HepG2 (cell line): ENCODE results near the gene CELF4. TPM values are rescaled to one million over a fixed set of nuclear protein-coding genes. Genes with fewer than 3 reads are reported as not detected.

Experiments used
- CTCF ChIP-seq: sonication (generic); formaldehyde crosslinking; IDR thresholded peaks from 2 replicates; pipeline ENCODE4 v1.5.0; 2020; ENCODE audit warnings: mild to moderate bottlenecking, missing genetic modification reagents, moderate library complexity
- FLYWCH1 ChIP-seq: sonication (generic); formaldehyde crosslinking; IDR thresholded peaks from 2 replicates; pipeline ENCODE4 v1.8.1; 2023; ENCODE audit warnings: mild to moderate bottlenecking, missing genetic modification reagents
- JUNB ChIP-seq: sonication (generic); formaldehyde crosslinking; IDR thresholded peaks from 2 replicates; pipeline ENCODE4 v1.8.0; 2022; ENCODE audit warnings: missing genetic modification reagents, mild to moderate bottlenecking, borderline replicate concordance
- KAT2B ChIP-seq: fragments of 150-350 bp; IDR thresholded peaks from 2 replicates; pipeline ENCODE4 v1.6.1; 2014; ENCODE audit warnings: low read depth, low read length, borderline replicate concordance
- SMC3 ChIP-seq: IDR thresholded peaks from 2 replicates; pipeline ENCODE4 v1.6.1; 2011; ENCODE audit warnings: low read length, improper control_type of control experiment
- TSC22D2 ChIP-seq: sonication (generic); formaldehyde crosslinking; IDR thresholded peaks from 2 replicates; pipeline ENCODE4 v1.5.1; 2020; ENCODE audit warnings: missing genetic modification reagents, mild to moderate bottlenecking, borderline replicate concordance
- XRCC5 ChIP-seq: fragments of 200-400 bp; formaldehyde crosslinking; optimal IDR thresholded peaks from 2 replicates; pipeline ENCODE3; 2017; ENCODE audit warnings: mild to moderate bottlenecking, low read length
- ZC3H4 ChIP-seq: sonication (generic); formaldehyde crosslinking; IDR thresholded peaks from 2 replicates; pipeline ENCODE4 v1.4.0; 2020; ENCODE audit warnings: missing genetic modification reagents, borderline replicate concordance
- ZNF337 ChIP-seq: sonication (generic); formaldehyde crosslinking; IDR thresholded peaks from 2 replicates; pipeline ENCODE4 v1.5.1; 2020; ENCODE audit warnings: missing genetic modification reagents, low read depth, mild to moderate bottlenecking, borderline replicate concordance
- ZNF407 ChIP-seq: sonication (generic); formaldehyde crosslinking; IDR thresholded peaks from one replicate; pipeline ENCODE4 v1.5.1; 2020; ENCODE audit warnings: mild to moderate bottlenecking, missing genetic modification reagents; ENCODE audit errors: not compliant biosample characterization
- polyA plus RNA-seq, 8 experiments: library from polyadenylated mRNA; depleted of rRNA in 3 of 8; stranded (reverse) in 7 of 8; unstranded in 1 of 8; fragments of >200 nt; fragmentation: Illumina TruSeq in 4 of 8; extraction: Trizol in 4 of 8; gene quantifications; 2 replicates each; pipeline versions ENCODE4 v1.2.1 to v1.2.3, GENCODE V29; 2011 to 2016; ENCODE audit warnings: low read depth in 4 of 8, missing spikeins in 1 of 8, mixed read lengths in 1 of 8; ENCODE audit not compliant: insufficient read depth in 1 of 8
- total RNA-seq, 5 experiments: library from RNA; depleted of rRNA; stranded (reverse); fragments of >200 nt; fragmentation: Illumina TruSeq; extraction: Trizol; gene quantifications; 2 replicates each; pipeline ENCODE4 v1.2.3, GENCODE V29; 2016; ENCODE audit warnings: low read depth in 1 of 5
- TF ChIP-seq, protein P1 (sequence below): sonication (generic); formaldehyde crosslinking; IDR thresholded peaks from 2 replicates; pipeline ENCODE4 v1.4.0; 2020; ENCODE audit warnings: mild to moderate bottlenecking, low read depth, missing genetic modification reagents

The CELF4 gene
- total and polyA plus RNA-seq, 2 of the 13 experiments (the other 11 are each of a cell fraction or from before 2014, with no cell fraction given) = not detected

GRCh38 chr18:37385846-37386778 lies 179.5 kb downstream of the CELF4 start (continued):
- TF ChIP-seq ZNF407 (CRISPR knock-in tag) (no peak), ZC3H4 (no peak), FLYWCH1 (CRISPR knock-in tag) (no peak), TSC22D2 (no peak), SMC3 (peak; percentile 49), JUNB (no peak), CTCF (CRISPR knock-in tag) (peak; percentile 50), XRCC5 (no peak), KAT2B (no peak), ZNF337 (CRISPR knock-in tag) (no peak)
- TF ChIP-seq, protein P1, sequence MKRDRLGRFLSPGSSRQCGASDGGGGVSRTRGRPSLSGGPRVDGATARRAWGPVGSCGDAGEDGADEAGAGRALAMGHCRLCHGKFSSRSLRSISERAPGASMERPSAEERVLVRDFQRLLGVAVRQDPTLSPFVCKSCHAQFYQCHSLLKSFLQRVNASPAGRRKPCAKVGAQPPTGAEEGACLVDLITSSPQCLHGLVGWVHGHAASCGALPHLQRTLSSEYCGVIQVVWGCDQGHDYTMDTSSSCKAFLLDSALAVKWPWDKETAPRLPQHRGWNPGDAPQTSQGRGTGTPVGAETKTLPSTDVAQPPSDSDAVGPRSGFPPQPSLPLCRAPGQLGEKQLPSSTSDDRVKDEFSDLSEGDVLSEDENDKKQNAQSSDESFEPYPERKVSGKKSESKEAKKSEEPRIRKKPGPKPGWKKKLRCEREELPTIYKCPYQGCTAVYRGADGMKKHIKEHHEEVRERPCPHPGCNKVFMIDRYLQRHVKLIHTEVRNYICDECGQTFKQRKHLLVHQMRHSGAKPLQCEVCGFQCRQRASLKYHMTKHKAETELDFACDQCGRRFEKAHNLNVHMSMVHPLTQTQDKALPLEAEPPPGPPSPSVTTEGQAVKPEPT (CRISPR knock-in tag) = no peak
